HCT116 (cell line): ENCODE results near the gene TFF2. TPM values are rescaled to one million over a fixed set of nuclear protein-coding genes. Genes with fewer than 3 reads are reported as not detected.

Source experiments
- ATAC-seq: fragments of 200-7000 bp; cut with Tn5 transposase; 2 replicates; pipeline ENCODE4 v1.9.1; 2020; ENCODE audit warnings: mild to moderate bottlenecking, moderate library complexity
- BruUV-seq: library from RNA; stranded (reverse); fragments of 400-500 nt; replicated peaks from 2 replicates; lab custom pipeline; 2021; lab: Mats Ljungman, UMichigan
- CTCF ChIA-PET: fragments of 300-600 bp; sonication (Branson Sonifier 250); formaldehyde crosslinking; loops from one replicate; lab custom pipeline; 2021; ENCODE audit warnings: antibody characterized with exemption; lab: Charles Lee
- POLR2A ChIA-PET: fragments of 300-600, 350-600 bp; sonication (Branson Sonifier 250); formaldehyde crosslinking; loops from one replicate; lab custom pipeline; 2021; ENCODE audit warnings: antibody characterized with exemption; lab: Charles Lee
- RAD21 ChIA-PET, 2 experiments: fragments of 300-600 bp; sonication (Branson Sonifier 250); formaldehyde crosslinking; loops; one replicate each; lab custom pipeline; 2023; ENCODE audit warnings: low total read pairs in 2 of 2; ENCODE audit not compliant: uncharacterized antibody in 2 of 2, unreplicated experiment in 2 of 2, low non-redundant PET in 1 of 2; lab: Charles Lee
- DNase-seq: peaks from one replicate; pipeline ENCODE4 v3.0.0-alpha.2; 2010; ENCODE audit warnings: low read depth, low spot score
- H2AFZ ChIP-seq: fragments of 200-600 bp; shearing (Covaris generic), sonication (generic); 2 replicates; pipeline ENCODE4 v1.6.1; 2017; ENCODE audit warnings: low read depth, mixed run types, mixed read lengths, antibody characterized with exemption, low read length; ENCODE audit not compliant: poor library complexity, severe bottlenecking
- H3K27ac ChIP-seq: 2 replicates; pipeline ENCODE4 v1.5.1; 2012; ENCODE audit warnings: low read depth, low read length
- H3K27me3 ChIP-seq: fragments of 200-600 bp; sonication (generic); 2 replicates; pipeline ENCODE4 v1.6.1; 2016; ENCODE audit warnings: mixed run types, low read length, mixed read lengths; ENCODE audit not compliant: insufficient read depth
- H3K36me3 ChIP-seq, 2 experiments: fragments of 200-500 bp in 1 of 2; fragments of 200-600 bp in 1 of 2; sonication (Bioruptor generic) in 1 of 2; sonication (generic) in 1 of 2; 2 replicates each; pipeline versions ENCODE4 v1.5.1 to v1.6.1; 2014 to 2016; ENCODE audit warnings: low read length in 2 of 2, inconsistent platforms in 1 of 2, mixed read lengths in 1 of 2, mixed run types in 1 of 2; ENCODE audit not compliant: insufficient read depth in 2 of 2, control insufficient read depth in 1 of 2
- H3K4me1 ChIP-seq, 2 experiments: fragments of 200-600 bp in 1 of 2; sonication (generic) in 1 of 2; 2 replicates each; pipeline versions ENCODE4 v1.5.1 to v1.6.1; 2012 to 2017; ENCODE audit warnings: low read length in 2 of 2, inconsistent platforms in 1 of 2, mild to moderate bottlenecking in 1 of 2, mixed read lengths in 1 of 2, mixed run types in 1 of 2, moderate library complexity in 1 of 2; ENCODE audit not compliant: insufficient read depth in 2 of 2, control insufficient read depth in 1 of 2
- H3K4me2 ChIP-seq: fragments of 200-600 bp; sonication (generic); 2 replicates; pipeline ENCODE4 v1.6.1; 2017; ENCODE audit warnings: mixed run types, low read length, mixed read lengths
- H3K4me3 ChIP-seq, 2 experiments: fragments of 200-600 bp in 1 of 2; sonication (generic) in 1 of 2; replicated peaks in 1 of 2; 2 replicates each; pipeline ENCODE4 v1.5.1; 2011 to 2016; ENCODE audit warnings: low read length in 2 of 2, control low read depth in 1 of 2, low read depth in 1 of 2, mild to moderate bottlenecking in 1 of 2, mixed read lengths in 1 of 2, mixed run types in 1 of 2
- H3K79me2 ChIP-seq: fragments of 200-600 bp; sonication (generic); 2 replicates; pipeline ENCODE4 v1.6.1; 2017; ENCODE audit warnings: mild to moderate bottlenecking, mixed run types, low read length, moderate library complexity, mixed read lengths; ENCODE audit not compliant: insufficient read depth
- H3K9ac ChIP-seq: fragments of 200-600 bp; sonication (generic); 2 replicates; pipeline ENCODE4 v1.6.1; 2016; ENCODE audit warnings: low read length, mixed read lengths
- H3K9me2 ChIP-seq: fragments of 200-600 bp; sonication (generic), shearing (Covaris generic); 2 replicates; pipeline ENCODE4 v1.6.1; 2017; ENCODE audit warnings: mixed run types, mild to moderate bottlenecking, moderate library complexity; ENCODE audit not compliant: insufficient read depth
- H3K9me3 ChIP-seq, 2 experiments: fragments of 200-500 bp in 1 of 2; fragments of 200-600 bp in 1 of 2; sonication (Bioruptor generic) in 1 of 2; sonication (generic) in 1 of 2; 2 replicates each; pipeline ENCODE4 v1.6.1; 2014 to 2017; ENCODE audit warnings: low read length in 2 of 2, mixed read lengths in 2 of 2, inconsistent platforms in 1 of 2, low read depth in 1 of 2, mild to moderate bottlenecking in 1 of 2, mixed run types in 1 of 2, moderate library complexity in 1 of 2; ENCODE audit not compliant: control insufficient read depth in 1 of 2, insufficient read depth in 1 of 2
- H4K20me1 ChIP-seq: fragments of 200-600 bp; sonication (generic), shearing (Covaris generic); 2 replicates; pipeline ENCODE4 v1.6.1; 2017; ENCODE audit warnings: mixed run types, mild to moderate bottlenecking, moderate library complexity; ENCODE audit not compliant: insufficient read depth
- CBX3 ChIP-seq: IDR thresholded peaks from 2 replicates; pipeline ENCODE4 v1.6.1; 2012; ENCODE audit warnings: low read depth
- EGR1 ChIP-seq: IDR thresholded peaks from 2 replicates; pipeline ENCODE4 v1.6.1; 2012; ENCODE audit warnings: low read depth
- EZH2phosphoT487 ChIP-seq: fragments of 200-600 bp; IDR thresholded peaks from 2 replicates; pipeline ENCODE4 v1.6.1; 2018; ENCODE audit warnings: antibody characterized with exemption, borderline replicate concordance
- RAD21 ChIP-seq: IDR thresholded peaks from 2 replicates; pipeline ENCODE4 v1.6.1; 2012; ENCODE audit warnings: low read depth, mild to moderate bottlenecking
- SRF ChIP-seq: IDR thresholded peaks from 2 replicates; pipeline ENCODE4 v1.6.1; 2012; ENCODE audit warnings: low read depth
- ZFX ChIP-seq: fragments of 450-650 bp; IDR thresholded peaks from 2 replicates; pipeline ENCODE4 v1.6.1; 2017
- intact Hi-C: fragments of 100-400 bp; cut with micrococcal nuclease; formaldehyde crosslinking; loops from 2 replicates; pipeline ENCODE4 v1.10.0; 2022
- total RNA-seq: library from RNA; stranded (reverse); gene quantifications from one replicate; pipeline ENCODE4 v1.2.1, GENCODE V29; 2021; ENCODE audit not compliant: unreplicated experiment

The TFF2 gene
- total RNA-seq, 1 experiment from 2014 or later, result not detected

- Histone ChIP-seq H3K27me3 (no peaks in the 10 kb centered on the region), H3K9me2 (no peaks in the 10 kb centered on the region), H3K36me3 (no peaks in the 10 kb centered on the region), H3K27ac (no peak overlapping the region)
- no peak for ATAC-seq
- TF ChIP-seq ZFX, result no peak
- no peak for TF ChIP-seq SRF
- no peak for TF ChIP-seq EZH2phosphoT487
- no peak for TF ChIP-seq CBX3
- no peak for TF ChIP-seq RAD21
- TF ChIP-seq EGR1, result no peak
- TF ChIP-seq, all 23 proteins: peak for 0
- ChIA-PET RAD21 (no interaction called here), CTCF (no interaction called here), POLR2A (no interaction called here)
- DNase-seq, result no peak
- intact Hi-C loops, result no loop called here
- Histone ChIP-seq H3K4me3 (no peak overlapping the region), H3K9ac (no peak overlapping the region), H3K9me3 (no peaks in the 10 kb centered on the region), H4K20me1 (no peaks in the 10 kb centered on the region), H3K79me2 (no peaks in the 10 kb centered on the region), H3K4me1 (peaks cover 0 to 5% of the 10 kb centered on the region in 2 experiments; a peak in 1 of 4 replicates), H3K4me2 (no peak overlapping the region), H2AFZ (no peak overlapping the region)
- BruUV-seq, result no TSS peak
These were observed 37.3 kb downstream of the TFF2 start for GRCh38 chr21:42313501-42313969.

GRCh38 chr21:42312626-42313104 lies 38.1 kb downstream of the TFF2 start:
- ChIA-PET RAD21 (no interaction called here), POLR2A (no interaction called here), CTCF (no interaction called here)
- no peak overlapping the region for H3K27ac ChIP-seq
- intact Hi-C loops, result no loop called here
- H3K79me2 ChIP-seq, result no peaks in the 10 kb centered on the region
- peaks cover 0 to 5% of the 10 kb centered on the region in 2 experiments; a peak in 1 of 4 replicates for H3K4me1 ChIP-seq
- no peaks in the 10 kb centered on the region for H3K9me3 ChIP-seq
- BruUV-seq, result no TSS peak
- H3K9me2 ChIP-seq, result no peaks in the 10 kb centered on the region
- no peak for DNase-seq
- no peak overlapping the region for H3K9ac ChIP-seq
- no peak for ATAC-seq
- H3K36me3 ChIP-seq, result no peaks in the 10 kb centered on the region
- no peaks in the 10 kb centered on the region for H4K20me1 ChIP-seq
- TF ChIP-seq ZFX (no peak), RAD21 (no peak)
- H3K27me3 ChIP-seq, result no peaks in the 10 kb centered on the region
- no peak overlapping the region for H3K4me3 ChIP-seq
- H2AFZ ChIP-seq, result no peak overlapping the region
- H3K4me2 ChIP-seq, result no peak overlapping the region
